H1 (cell line): ENCODE results near the gene AGPAT2. TPM values are rescaled to one million over a fixed set of nuclear protein-coding genes. Genes with fewer than 3 reads are reported as not detected.

Experiments
- CTCF ChIA-PET: fragments of 300-600 bp; sonication (Branson Sonifier 250); formaldehyde crosslinking; loops from one replicate; lab custom pipeline; 2021; ENCODE audit not compliant: partially characterized antibody; lab: Charles Lee
- POLR2A ChIA-PET: fragments of 300-600 bp; sonication (Branson Sonifier 250); formaldehyde crosslinking; loops from one replicate; lab custom pipeline; 2021; ENCODE audit warnings: inconsistent platforms; ENCODE audit not compliant: partially characterized antibody; lab: Charles Lee
- DNase-seq, 2 experiments: peaks; one replicate each; pipeline versions ENCODE4 v3.0.0 to v3.0.0-alpha.2; 2010 to 2022; ENCODE audit warnings: low spot score in 2 of 2, low read depth in 1 of 2, mixed read lengths in 1 of 2
- FAIRE-seq: peaks from 2 replicates; lab custom pipeline; 2011; peaks lifted over from hg19 to GRCh38; lab: Jason Lieb, UNC
- H2AFZ ChIP-seq: 2 replicates; pipeline ENCODE4 v1.8.1; 2012; ENCODE audit warnings: low read length, inconsistent platforms
- H2AK5ac ChIP-seq: 2 replicates; pipeline ENCODE4 v1.6.1; 2013; ENCODE audit warnings: low read depth, low read length
- H2BK120ac ChIP-seq: replicated peaks from 2 replicates; pipeline ENCODE3; 2013; ENCODE audit warnings: low read depth, low read length, inconsistent platforms
- H2BK12ac ChIP-seq: 2 replicates; pipeline ENCODE4 v1.6.1; 2013; ENCODE audit warnings: low read depth, low read length
- H2BK15ac ChIP-seq: 2 replicates; pipeline ENCODE4 v1.6.1; 2013; ENCODE audit warnings: low read length
- H2BK20ac ChIP-seq: 2 replicates; pipeline ENCODE4 v1.6.1; 2013; ENCODE audit warnings: low read length
- H2BK5ac ChIP-seq: 2 replicates; pipeline ENCODE4 v1.6.1; 2013; ENCODE audit warnings: low read depth, low read length
- H3K14ac ChIP-seq: 2 replicates; pipeline ENCODE4 v1.6.1; 2013; ENCODE audit warnings: inconsistent platforms; ENCODE audit not compliant: insufficient read length
- H3K18ac ChIP-seq: 2 replicates; pipeline ENCODE4 v1.6.1; 2013; ENCODE audit warnings: low read length; ENCODE audit errors: extremely low read depth
- H3K23ac ChIP-seq: 2 replicates; pipeline ENCODE4 v1.6.1; 2013; ENCODE audit warnings: inconsistent platforms; ENCODE audit not compliant: insufficient read length
- H3K23me2 ChIP-seq: 2 replicates; pipeline ENCODE4 v1.6.1; 2013; ENCODE audit warnings: low read depth, low read length
- H3K27ac ChIP-seq: 2 replicates; pipeline ENCODE4 v1.6.1; 2011; ENCODE audit warnings: low read depth, low read length, inconsistent platforms
- H3K27me3 ChIP-seq, 4 experiments: replicated peaks in 1 of 4; 1 replicate in 1 of 4; 2 replicates in 3 of 4; pipeline versions ENCODE4 v1.6.1 to v1.8.1; 2011 to 2013; ENCODE audit warnings: low read length in 3 of 4, mild to moderate bottlenecking in 3 of 4, inconsistent platforms in 2 of 4, mixed read lengths in 2 of 4, moderate library complexity in 1 of 4; ENCODE audit not compliant: control insufficient read depth in 3 of 4, insufficient read depth in 3 of 4; ENCODE audit errors: extremely low read depth in 1 of 4
- H3K36me3 ChIP-seq, 4 experiments: 2 replicates each; pipeline versions ENCODE4 v1.6.1 to v1.8.1; 2011 to 2013; ENCODE audit warnings: mild to moderate bottlenecking in 4 of 4, low read length in 3 of 4, moderate library complexity in 2 of 4, control low read depth in 1 of 4, inconsistent platforms in 1 of 4; ENCODE audit not compliant: insufficient read depth in 4 of 4, control insufficient read depth in 2 of 4
- H3K4ac ChIP-seq: replicated peaks from 2 replicates; pipeline ENCODE3; 2013; ENCODE audit warnings: low read length, low read depth, mixed read lengths, inconsistent platforms; ENCODE audit not compliant: insufficient read length
- H3K4me1 ChIP-seq, 4 experiments: replicated peaks in 1 of 4; 1 replicate in 1 of 4; 2 replicates in 3 of 4; pipeline versions ENCODE4 v1.6.1 to v1.8.1; 2011 to 2013; ENCODE audit warnings: low read length in 3 of 4, inconsistent platforms in 2 of 4, mixed read lengths in 1 of 4; ENCODE audit not compliant: insufficient read depth in 4 of 4, control insufficient read depth in 3 of 4
- H3K4me2 ChIP-seq, 2 experiments: 2 replicates each; pipeline versions ENCODE4 v1.6.1 to v1.8.1; 2011 to 2013; ENCODE audit warnings: low read depth in 2 of 2, low read length in 2 of 2, control low read depth in 1 of 2, inconsistent platforms in 1 of 2, mild to moderate bottlenecking in 1 of 2; ENCODE audit not compliant: insufficient read depth in 1 of 2
- H3K4me3 ChIP-seq, 4 experiments: fragments of 200-600, 300-600 bp in 1 of 4; sonication (generic), shearing (Covaris generic), sonication (Bioruptor Twin) in 1 of 4; 2 replicates each; pipeline versions ENCODE4 v1.5.1 to v1.8.1; 2011 to 2016; ENCODE audit warnings: low read length in 4 of 4, low read depth in 3 of 4, control low read depth in 2 of 4, inconsistent platforms in 2 of 4, mild to moderate bottlenecking in 2 of 4, mixed read lengths in 1 of 4, moderate library complexity in 1 of 4; ENCODE audit not compliant: insufficient read depth in 2 of 4; ENCODE audit errors: extremely low read depth in 1 of 4
- H3K56ac ChIP-seq: replicated peaks from 2 replicates; pipeline ENCODE3; 2013; ENCODE audit warnings: low read depth, mild to moderate bottlenecking, mixed read lengths, low read length, inconsistent platforms; ENCODE audit not compliant: insufficient read length
- H3K79me1 ChIP-seq: 2 replicates; pipeline ENCODE4 v1.6.1; 2013; ENCODE audit warnings: low read depth, low read length, control low read depth
- H3K79me2 ChIP-seq, 2 experiments: 2 replicates each; pipeline versions ENCODE4 v1.6.1 to v1.8.1; 2012 to 2013; ENCODE audit warnings: low read length in 2 of 2, mild to moderate bottlenecking in 2 of 2, inconsistent platforms in 1 of 2; ENCODE audit not compliant: insufficient read depth in 2 of 2, control insufficient read depth in 1 of 2
- H3K9ac ChIP-seq, 4 experiments: replicated peaks in 1 of 4; 1 replicate in 1 of 4; 2 replicates in 3 of 4; pipeline versions ENCODE4 v1.6.1 to v1.8.1; 2011 to 2013; ENCODE audit warnings: low read depth in 3 of 4, low read length in 3 of 4, control low read depth in 2 of 4, mild to moderate bottlenecking in 2 of 4, moderate library complexity in 2 of 4, inconsistent platforms in 1 of 4; ENCODE audit errors: extremely low read depth in 1 of 4
- H3K9me3 ChIP-seq, 2 experiments: 2 replicates each; pipeline versions ENCODE4 v1.6.1 to v1.8.1; 2012 to 2013; ENCODE audit warnings: mild to moderate bottlenecking in 2 of 2, moderate library complexity in 2 of 2, control low read depth in 1 of 2, inconsistent platforms in 1 of 2, low read depth in 1 of 2, low read length in 1 of 2, mixed read lengths in 1 of 2; ENCODE audit not compliant: insufficient read depth in 2 of 2
- H4K20me1 ChIP-seq, 2 experiments: replicated peaks in 1 of 2; 2 replicates each; pipeline versions ENCODE3 to v1.8.1; 2011 to 2013; ENCODE audit warnings: inconsistent platforms in 2 of 2, low read length in 2 of 2, mild to moderate bottlenecking in 1 of 2; ENCODE audit not compliant: insufficient read depth in 2 of 2, control insufficient read depth in 1 of 2
- H4K5ac ChIP-seq: 2 replicates; pipeline ENCODE4 v1.6.1; 2013; ENCODE audit warnings: low read length, low read depth, mixed read lengths, inconsistent platforms; ENCODE audit not compliant: insufficient read length
- H4K8ac ChIP-seq: 2 replicates; pipeline ENCODE4 v1.8.0; 2013; ENCODE audit warnings: mild to moderate bottlenecking, moderate library complexity, low read length, inconsistent platforms; ENCODE audit not compliant: insufficient read depth; ENCODE audit errors: extremely low read depth
- H4K91ac ChIP-seq: replicated peaks from 2 replicates; pipeline ENCODE3; 2013; ENCODE audit warnings: low read length, mixed read lengths, inconsistent platforms; ENCODE audit not compliant: insufficient read length
- BRCA1 ChIP-seq: IDR thresholded peaks from 2 replicates; pipeline ENCODE4 v1.6.1; 2012; ENCODE audit warnings: low read depth, low read length, improper control_type of control experiment
- CHD1 ChIP-seq: IDR thresholded peaks from 2 replicates; pipeline ENCODE4 v1.6.1; 2012; ENCODE audit warnings: low read depth, low read length, improper control_type of control experiment
- CREB1 ChIP-seq: IDR thresholded peaks from 2 replicates; pipeline ENCODE4 v1.6.1; 2012; ENCODE audit warnings: inconsistent platforms
- EP300 ChIP-seq, 2 experiments: IDR thresholded peaks; 1 replicate in 1 of 2; 2 replicates in 1 of 2; pipeline ENCODE4 v1.6.1; 2011 to 2012; ENCODE audit warnings: low read depth in 2 of 2, low read length in 2 of 2, mild to moderate bottlenecking in 2 of 2, borderline replicate concordance in 1 of 2, inconsistent platforms in 1 of 2, moderate library complexity in 1 of 2
- HDAC2 ChIP-seq, 2 experiments: fragments of 300-600 bp in 1 of 2; sonication (generic) in 1 of 2; IDR thresholded peaks; 2 replicates each; pipeline ENCODE4 v1.6.1; 2011 to 2012; ENCODE audit warnings: low read depth in 2 of 2, low read length in 2 of 2, mild to moderate bottlenecking in 2 of 2, moderate library complexity in 2 of 2, borderline replicate concordance in 1 of 2, inconsistent platforms in 1 of 2
- JUN ChIP-seq: IDR thresholded peaks from 2 replicates; pipeline ENCODE4 v1.6.1; 2011; ENCODE audit warnings: low read depth, mild to moderate bottlenecking, improper control_type of control experiment, low read length
- KDM1A ChIP-seq: fragments of 200-600, 300-600 bp; sonication (generic); IDR thresholded peaks from 2 replicates; pipeline ENCODE4 v1.7.1; 2016; ENCODE audit warnings: mild to moderate bottlenecking, low read length, borderline replicate concordance
- RXRA ChIP-seq: IDR thresholded peaks from 2 replicates; pipeline ENCODE4 v1.6.1; 2011; ENCODE audit warnings: low read depth, mild to moderate bottlenecking, low read length, moderate library complexity; ENCODE audit not compliant: insufficient read depth
- SAP30 ChIP-seq: fragments of 300-600 bp; sonication (generic); IDR thresholded peaks from 2 replicates; pipeline ENCODE4 v1.7.1; 2012; ENCODE audit warnings: low read length, moderate library complexity, mild to moderate bottlenecking, inconsistent platforms; ENCODE audit not compliant: insufficient read depth, insufficient replicate concordance
- SIRT6 ChIP-seq: IDR thresholded peaks from one replicate; pipeline ENCODE4 v1.7.1; 2012; ENCODE audit warnings: low read length, inconsistent platforms
- SP4 ChIP-seq: IDR thresholded peaks from 2 replicates; pipeline ENCODE4 v1.6.1; 2012; ENCODE audit warnings: low read length, inconsistent platforms
- WGBS, 2 experiments: shearing (Covaris generic) in 1 of 2; methylation state at CpG; one replicate each; pipeline versions ENCODE4 v1.1.6 to v1.1.7; 2013 to 2015; ENCODE audit warnings: low lambda C conversion rate in 2 of 2, mixed read lengths in 2 of 2, inconsistent platforms in 1 of 2, low coverage in 1 of 2, missing lambda C conversion rate in 1 of 2; ENCODE audit not compliant: insufficient replicate concordance in 2 of 2, insufficient coverage in 1 of 2, insufficient read length in 1 of 2; ENCODE audit errors: extremely low coverage in 1 of 2, missing lambda C conversion rate in 1 of 2; 5-methylcytosine and 5-hydroxymethylcytosine counted together
- polyA plus RNA-seq, 7 experiments: library from polyadenylated mRNA; depleted of rRNA in 3 of 7; stranded (reverse) in 5 of 7; unstranded in 2 of 7; fragments of >200 nt in 5 of 7; fragments of 200-250 nt in 2 of 7; gene quantifications; 1 replicate in 5 of 7; 2 replicates in 1 of 7; 4 replicates in 1 of 7; pipeline versions ENCODE4 v1.2.1 to v1.2.3, GENCODE V29; 2011 to 2013; ENCODE audit warnings: missing spikeins in 2 of 7, mixed read lengths in 2 of 7
- total RNA-seq: library from RNA; stranded (reverse); fragmentation: NEBNext Ultra II Directional; extraction: Animal tissue kit (Norgen Biotek cat#: 25700); gene quantifications from 2 replicates; pipeline ENCODE4 v1.2.1, GENCODE V29; 2021

The AGPAT2 gene
- total and polyA plus RNA-seq, 2 of the 8 experiments (the other 6 are each of a cell fraction or from before 2014, with no cell fraction given) = 31.6 to 37.6 TPM

DNA sequence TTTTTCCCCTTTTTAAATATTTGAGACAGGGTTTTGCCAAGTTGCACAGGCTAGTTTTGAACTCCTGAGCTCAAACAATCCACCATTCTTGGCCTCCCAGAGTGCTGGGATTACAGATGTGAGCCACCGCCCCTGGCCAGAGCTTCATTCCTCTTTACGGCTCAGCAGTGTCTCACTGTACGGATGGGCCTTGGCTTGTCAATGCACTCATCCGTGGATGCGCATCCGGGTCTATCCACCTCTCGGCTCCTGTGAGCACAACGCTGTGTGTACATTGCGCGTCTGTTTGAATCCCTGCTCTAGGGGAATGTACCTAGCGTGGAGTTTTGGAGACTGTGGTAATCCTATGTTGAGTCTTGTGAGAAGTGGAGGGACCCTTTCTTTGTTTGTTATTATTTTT lies 35.4 kb downstream of the AGPAT2 start:
- Histone ChIP-seq H3K9ac (no peak overlapping the region), H4K5ac (no peak overlapping the region), H3K79me1 (no peaks in the 10 kb centered on the region), H3K18ac (no peak overlapping the region), H3K4ac (no peak overlapping the region), H3K14ac (no peak overlapping the region), H4K8ac (no peak overlapping the region), H4K20me1 (peaks cover 0 to 1% of the 10 kb centered on the region in 2 experiments), H2BK120ac (no peak overlapping the region), H3K79me2 (no peaks in the 10 kb centered on the region), H3K4me3 (no peak overlapping the region), H3K23me2 (no peaks in the 10 kb centered on the region), H3K27me3 (no peaks in the 10 kb centered on the region; a peak in 1 of 7 replicates), H3K4me2 (no peak overlapping the region), H2BK20ac (no peak overlapping the region), H3K56ac (no peak overlapping the region), H3K9me3 (no peaks in the 10 kb centered on the region), H2BK5ac (no peak overlapping the region), H3K4me1 (no peaks in the 10 kb centered on the region), H4K91ac (no peak overlapping the region), H2BK12ac (no peak overlapping the region), H2BK15ac (no peak overlapping the region), H3K36me3 (no peaks in the 10 kb centered on the region), H3K27ac (no peak overlapping the region), H2AK5ac (no peak overlapping the region), H3K23ac (no peak overlapping the region), H2AFZ (no peak overlapping the region)
- FAIRE-seq = no peak
- TF ChIP-seq BRCA1 (no peak), EP300 (IDR thresholded peaks at IDR 0.05; ENCODE audit: borderline replicate concordance in 1 of 2, low read depth in 2 of 2, low read length in 2 of 2) (no peak), RXRA (no peak), JUN (no peak), CHD1 (no peak), CREB1 (no peak), KDM1A (no peak), SP4 (no peak), SIRT6 (no peak), HDAC2 (IDR thresholded peaks at IDR 0.05; ENCODE audit: borderline replicate concordance in 1 of 2, low read depth in 2 of 2, low read length in 2 of 2) (no peak), SAP30 (no peak)
- no peak for DNase-seq
- ChIA-PET POLR2A (no interaction called here), CTCF (interaction anchor here (0.9 to 1.9 kb wide), 4 partner anchors 15 to 43 kb away, joined by 3 to 9 read pairs (median 5); no protein-coding TSS in a partner anchor)
- WGBS, 2 experiments = 91% methylated on average over 11 of the region's 11 CpGs; no CpG with 5 or more reads in 1 of the 2 experiments
